ENCODE results near the gene SYNGR4. TPM values are rescaled to one million over a fixed set of nuclear protein-coding genes. Genes with fewer than 3 reads are reported as not detected.

SYNGR4 gene
- total RNA-seq, 4 donors from 2014 or later, result not detected

DNA sequence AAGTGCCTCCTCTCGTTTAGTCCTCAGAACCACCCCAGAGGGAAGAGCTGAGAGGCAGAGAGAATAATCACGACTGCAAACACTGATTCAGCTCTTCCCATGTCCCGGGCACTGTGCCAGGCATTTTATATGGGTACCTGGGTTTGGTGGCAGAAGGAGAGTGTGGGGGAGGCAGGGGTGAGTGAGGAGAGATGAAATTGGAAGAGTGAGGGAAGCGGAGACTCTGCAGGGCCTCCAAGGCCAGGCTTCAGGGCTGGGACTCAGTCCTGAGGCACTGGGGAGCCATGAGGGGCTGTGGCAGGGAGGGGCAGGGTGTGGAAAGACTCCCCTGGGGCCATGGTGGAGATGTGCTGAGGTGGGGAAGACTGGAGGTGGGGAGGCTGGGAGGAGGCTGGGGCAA is 8.7 kb downstream of the SYNGR4 start:
- intact Hi-C loops (cut with DNase I; ENCODE audit: low total_unique reads) (no loop called here), in situ Hi-C loops (cut with MboI; ENCODE audit: low pct_ligation_motif_present in 1 of 4, low pct_unique_long_range_greater_than_20kb in 1 of 4, low sequenced_read_pairs in 3 of 4) (no loop called here)
- peak; percentile 56 for DNase-seq
- WGBS, 2 donors (ENCODE audit: low coverage in 1 of 2), result 14 to 43% methylated on average over 1 to 4 of the region's 4 CpGs
- Histone ChIP-seq H3K4me1 (peaks cover 0 to 25% (median 10%) of the 10 kb centered on the region in 4 donors), H3K4me3 (no peak overlapping the region), H3K27me3 (no peaks in the 10 kb centered on the region), H3K9me3 (no peaks in the 10 kb centered on the region), H3K36me3 (no peaks in the 10 kb centered on the region), H3K27ac (no peak overlapping the region)
- TF ChIP-seq POLR2A (IDR thresholded peaks at IDR 0.05) (no peak), EP300 (IDR thresholded peaks at IDR 0.05; ENCODE audit: low read depth) (no peak), POLR2AphosphoS5 (IDR thresholded peaks at IDR 0.05) (no peak)
- TF ChIP-seq, protein P1, sequence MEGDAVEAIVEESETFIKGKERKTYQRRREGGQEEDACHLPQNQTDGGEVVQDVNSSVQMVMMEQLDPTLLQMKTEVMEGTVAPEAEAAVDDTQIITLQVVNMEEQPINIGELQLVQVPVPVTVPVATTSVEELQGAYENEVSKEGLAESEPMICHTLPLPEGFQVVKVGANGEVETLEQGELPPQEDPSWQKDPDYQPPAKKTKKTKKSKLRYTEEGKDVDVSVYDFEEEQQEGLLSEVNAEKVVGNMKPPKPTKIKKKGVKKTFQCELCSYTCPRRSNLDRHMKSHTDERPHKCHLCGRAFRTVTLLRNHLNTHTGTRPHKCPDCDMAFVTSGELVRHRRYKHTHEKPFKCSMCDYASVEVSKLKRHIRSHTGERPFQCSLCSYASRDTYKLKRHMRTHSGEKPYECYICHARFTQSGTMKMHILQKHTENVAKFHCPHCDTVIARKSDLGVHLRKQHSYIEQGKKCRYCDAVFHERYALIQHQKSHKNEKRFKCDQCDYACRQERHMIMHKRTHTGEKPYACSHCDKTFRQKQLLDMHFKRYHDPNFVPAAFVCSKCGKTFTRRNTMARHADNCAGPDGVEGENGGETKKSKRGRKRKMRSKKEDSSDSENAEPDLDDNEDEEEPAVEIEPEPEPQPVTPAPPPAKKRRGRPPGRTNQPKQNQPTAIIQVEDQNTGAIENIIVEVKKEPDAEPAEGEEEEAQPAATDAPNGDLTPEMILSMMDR (IDR thresholded peaks at IDR 0.05), result no peak

DNA sequence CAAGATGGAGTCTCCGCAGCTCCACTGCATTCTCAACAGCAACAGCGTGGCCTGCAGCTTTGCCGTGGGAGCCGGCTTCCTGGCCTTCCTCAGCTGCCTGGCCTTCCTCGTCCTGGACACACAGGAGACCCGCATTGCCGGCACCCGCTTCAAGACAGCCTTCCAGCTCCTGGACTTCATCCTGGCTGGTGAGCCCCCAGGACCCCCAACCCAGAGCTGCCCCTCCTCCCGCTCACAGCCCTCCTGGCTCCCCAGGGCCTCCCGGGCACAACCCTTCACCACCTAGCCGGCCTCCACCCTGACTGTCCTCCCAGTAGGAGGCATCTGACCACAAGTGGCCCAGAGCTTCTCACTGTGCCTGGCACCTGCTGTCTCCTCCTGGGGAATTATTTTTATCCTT is 9.4 kb downstream of the SYNGR4 start:
- H3K4me1 ChIP-seq, result peaks cover 0 to 18% (median 8%) of the 10 kb centered on the region in 4 donors
- no peak for DNase-seq
- intact Hi-C loops (cut with DNase I; ENCODE audit: low total_unique reads), result no loop called here
- in situ Hi-C loops (cut with MboI; ENCODE audit: low pct_ligation_motif_present in 1 of 4, low pct_unique_long_range_greater_than_20kb in 1 of 4, low sequenced_read_pairs in 3 of 4), result no loop called here
- no peak overlapping the region for H3K27ac ChIP-seq
- WGBS, 2 donors (ENCODE audit: low coverage in 1 of 2), result 91% methylated on average over 11 of the region's 11 CpGs; no CpG with 5 or more reads in 1 of the 2 donors
- H3K36me3 ChIP-seq, result no peaks in the 10 kb centered on the region
- H3K27me3 ChIP-seq, result no peaks in the 10 kb centered on the region
- no peaks in the 10 kb centered on the region for H3K9me3 ChIP-seq
- TF ChIP-seq POLR2AphosphoS5 (IDR thresholded peaks at IDR 0.05) (no peak), POLR2A (IDR thresholded peaks at IDR 0.05) (no peak), EP300 (IDR thresholded peaks at IDR 0.05; ENCODE audit: low read depth) (no peak)
- TF ChIP-seq, protein P1 (IDR thresholded peaks at IDR 0.05), result no peak
- H3K4me3 ChIP-seq, result no peak overlapping the region

DNA sequence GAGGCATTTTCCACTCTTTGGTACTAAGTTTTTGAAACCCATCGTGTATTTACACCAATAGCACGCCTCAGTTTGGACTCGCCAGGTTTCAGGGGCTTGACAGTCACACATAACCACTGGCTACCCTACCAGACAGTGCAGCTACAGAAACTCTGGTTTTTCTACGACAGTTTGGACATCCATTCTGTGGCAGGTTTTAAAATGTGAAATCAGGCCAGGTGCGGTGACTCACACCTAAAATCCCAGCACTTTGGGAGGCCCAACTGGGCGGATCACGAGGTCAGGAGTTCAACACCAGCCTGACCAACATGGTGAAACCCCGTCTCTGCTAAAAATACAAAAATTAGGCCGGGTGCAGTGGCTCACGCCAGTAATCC is 14.0 kb downstream of the SYNGR4 start:
- DNase-seq, result no peak
- WGBS, 2 donors (ENCODE audit: low coverage in 1 of 2), result 84 to 94% methylated on average over 3 to 10 of the region's 10 CpGs
- no peak for TF ChIP-seq POLR2A (IDR thresholded peaks at IDR 0.05)
- TF ChIP-seq, protein P1 (IDR thresholded peaks at IDR 0.05), result no peak
- no peak for TF ChIP-seq EP300 (IDR thresholded peaks at IDR 0.05; ENCODE audit: low read depth)
- no peak for TF ChIP-seq POLR2AphosphoS5 (IDR thresholded peaks at IDR 0.05)
- Histone ChIP-seq H3K4me3 (no peak overlapping the region), H3K9me3 (no peaks in the 10 kb centered on the region), H3K27me3 (no peaks in the 10 kb centered on the region), H3K27ac (no peak overlapping the region), H3K4me1 (peaks cover 0 to 10% (median 2%) of the 10 kb centered on the region in 4 donors), H3K36me3 (peaks cover 0 to 7% (median 2%) of the 10 kb centered on the region in 4 donors)
- intact Hi-C loops (cut with DNase I; ENCODE audit: low total_unique reads), result no loop called here
- in situ Hi-C loops (cut with MboI; ENCODE audit: low pct_ligation_motif_present in 1 of 4, low pct_unique_long_range_greater_than_20kb in 1 of 4, low sequenced_read_pairs in 3 of 4), result no loop called here

DNA sequence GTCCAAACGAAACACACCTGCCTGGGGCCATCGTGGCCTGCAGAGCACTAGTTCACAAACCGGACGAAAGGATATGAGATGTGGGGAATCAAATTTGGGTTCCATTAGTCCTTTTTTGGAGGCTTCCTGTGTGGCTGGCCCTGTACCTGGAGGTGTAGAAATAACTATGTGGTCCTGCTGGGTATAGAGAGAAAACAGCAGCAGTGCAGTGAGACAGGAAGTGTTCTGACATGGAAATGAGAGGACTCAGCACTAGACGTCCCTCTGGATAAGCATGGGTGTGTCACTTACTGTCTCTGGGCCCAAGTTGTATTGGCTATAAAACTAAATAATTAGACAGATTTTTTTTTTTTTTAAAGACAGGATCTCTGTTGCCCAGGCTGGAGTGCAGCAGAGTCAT is 14.9 kb downstream of the SYNGR4 start:
- no peak for DNase-seq
- WGBS, 2 donors (ENCODE audit: low coverage in 1 of 2), result 0 to 48% methylated on average over 1 to 5 of the region's 5 CpGs
- intact Hi-C loops (cut with DNase I; ENCODE audit: low total_unique reads) (no loop called here), in situ Hi-C loops (cut with MboI; ENCODE audit: low pct_ligation_motif_present in 1 of 4, low pct_unique_long_range_greater_than_20kb in 1 of 4, low sequenced_read_pairs in 3 of 4) (no loop called here)
- H3K9me3 ChIP-seq, result no peaks in the 10 kb centered on the region
- H3K27ac ChIP-seq, result peak overlapping the region; percentile 48 to 71 (median 56)
- H3K4me1 ChIP-seq, result peaks cover 0 to 10% (median 2%) of the 10 kb centered on the region in 4 donors
- no peaks in the 10 kb centered on the region for H3K27me3 ChIP-seq
- H3K4me3 ChIP-seq, result no peak overlapping the region
- H3K36me3 ChIP-seq, result peaks cover 0 to 16% (median 7%) of the 10 kb centered on the region in 4 donors
- peak; percentile 53 for TF ChIP-seq POLR2A (IDR thresholded peaks at IDR 0.05)
- peak in 2 of 3 donors; percentile 45 to 69 for TF ChIP-seq POLR2AphosphoS5 (IDR thresholded peaks at IDR 0.05)
- TF ChIP-seq, protein P1 (IDR thresholded peaks at IDR 0.05), result no peak
- no peak for TF ChIP-seq EP300 (IDR thresholded peaks at IDR 0.05; ENCODE audit: low read depth)

Data from transverse colon (tissue), 4 donors.